Activated CD4-positive, CD25-positive, alpha-beta regulatory T cell treated with anti-CD3 and anti-CD28 coated beads, Interleukin-2, amount 50 U/mL, for 24 hours (primary cell): ENCODE measurements around the gene PRDM15.
A peak's percentile ranks its signal among the peaks of the same experiment; 100 is the strongest.

Experiments
- ATAC-seq, 2 donors: fragments of 150-1000 bp; cut with Tn5 transposase; one replicate each; pipeline ENCODE4 v1.10.0; 2021; ENCODE audit warnings: mild to moderate bottlenecking in 1 of 2, moderate library complexity in 1 of 2

PRDM15 gene

GRCh38 chr21:41879190-41879998 is at the start of gene PRDM15:
Gene PRDM15 (minus strand): TSS chr21:41879344. CDS start chr21:41860363, 18,981 bp downstream.
- ATAC-seq: peak; percentile 75 to 78

- ATAC-seq: peak in 1 of 2 donors; percentile 26
These were observed 49.6 kb upstream of the PRDM15 start for GRCh38 chr21:41928621-41929220.

DNA sequence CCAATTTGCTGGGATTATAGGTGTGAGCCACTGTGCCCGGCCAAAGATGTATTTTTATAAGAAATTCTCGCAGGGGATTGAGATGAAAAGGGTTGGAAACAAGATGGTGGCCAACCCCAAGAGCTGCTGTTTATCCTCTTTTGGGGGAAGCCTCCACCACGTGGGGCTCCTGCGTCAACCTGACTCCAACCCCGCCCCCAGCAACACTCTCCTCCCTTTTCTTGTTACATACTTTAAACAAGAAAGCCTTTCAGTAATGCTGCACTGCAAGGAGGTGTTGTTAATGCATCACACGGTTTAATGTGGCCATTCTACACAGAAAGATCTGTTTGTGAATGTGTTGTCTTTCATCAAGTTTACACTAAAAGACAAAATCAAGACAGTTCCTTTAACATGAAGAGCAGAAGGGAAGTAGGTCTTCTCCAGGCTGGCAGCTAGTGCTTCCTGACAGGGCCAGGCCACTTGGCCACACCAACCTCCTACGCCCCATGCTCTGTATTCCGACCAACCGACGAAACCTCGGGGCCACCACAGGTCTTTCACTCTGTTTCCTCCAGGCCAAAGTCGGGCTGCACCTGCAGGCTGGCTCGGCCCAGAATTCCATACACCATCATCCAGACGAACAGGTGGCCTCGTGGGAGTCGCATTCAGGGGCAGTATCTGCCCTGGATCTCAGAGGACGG is 48.7 kb upstream of the PRDM15 start:
- no peak for ATAC-seq

- ATAC-seq: no peak
These were observed 47.6 kb upstream of the PRDM15 start for GRCh38 chr21:41926807-41927171.

DNA sequence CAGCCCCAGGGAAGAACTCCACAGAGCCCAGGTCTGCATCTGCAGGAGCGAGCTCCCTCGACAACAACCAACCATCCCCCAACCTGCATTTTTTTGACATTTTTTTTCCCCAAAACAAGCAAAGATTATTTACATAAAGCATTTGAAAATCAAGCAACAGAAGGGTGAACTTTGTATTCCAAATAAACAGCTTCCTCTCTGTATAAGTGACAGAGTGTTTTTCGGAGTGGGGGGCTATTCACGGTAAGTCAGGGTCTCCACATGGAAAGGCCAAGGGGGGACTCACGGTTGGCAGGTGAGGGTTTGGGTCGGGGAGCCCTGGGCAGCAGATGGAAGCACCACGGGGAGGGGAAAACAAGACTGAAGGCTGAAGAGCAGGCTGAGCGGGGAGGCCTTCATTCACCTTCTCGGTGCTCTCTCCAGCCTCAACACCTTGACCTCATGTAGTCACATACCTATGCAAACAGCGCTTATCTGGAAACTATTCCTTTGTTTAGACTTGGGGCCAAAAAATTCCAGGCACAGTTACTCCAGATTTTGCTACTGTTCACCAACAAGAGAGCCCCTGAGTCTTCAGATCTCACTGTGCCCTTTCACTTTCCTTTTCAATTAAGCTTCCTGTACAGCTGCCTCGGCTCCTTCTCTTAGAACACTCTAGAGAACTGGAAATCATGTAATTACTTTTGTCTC is 47.1 kb upstream of the PRDM15 start:
- ATAC-seq: peak; percentile 61 to 75

DNA sequence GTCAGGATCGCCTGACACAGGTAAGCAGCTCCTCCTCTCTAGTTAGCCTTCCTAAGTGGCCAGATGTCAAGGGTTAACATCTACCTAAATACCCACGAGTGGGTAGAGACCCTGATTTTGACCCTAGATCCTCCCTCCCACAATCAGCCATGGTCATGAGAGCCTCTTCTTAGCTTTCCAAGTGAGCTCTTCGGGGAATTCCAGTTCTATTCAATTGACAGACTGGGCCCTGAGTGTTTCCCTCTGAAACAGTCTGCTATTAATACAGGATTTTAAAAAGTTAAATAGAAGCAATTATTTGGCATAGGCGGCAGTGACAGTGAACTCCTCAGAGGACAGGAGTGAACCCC is 46.6 kb upstream of the PRDM15 start:
- ATAC-seq: no peak

DNA sequence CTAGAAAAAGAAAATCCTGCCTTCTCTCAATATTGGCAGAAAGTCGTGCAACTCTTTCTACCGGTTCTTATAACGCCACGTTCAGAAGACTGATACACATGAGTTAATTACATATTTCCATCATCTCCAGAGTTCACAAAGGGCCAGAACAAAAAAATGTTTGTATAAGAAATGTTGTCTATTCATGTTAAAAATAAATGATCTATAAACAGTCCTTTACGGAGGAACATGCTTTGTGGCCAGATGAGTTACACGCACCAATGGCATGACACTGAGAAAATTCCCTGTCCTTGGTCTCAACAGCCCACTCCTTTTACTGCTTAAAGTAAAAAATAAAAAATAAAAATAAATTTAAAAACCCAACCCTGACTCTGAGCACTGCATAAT is 45.2 kb upstream of the PRDM15 start:
- ATAC-seq: no peak

- peak; percentile 25 to 60 for ATAC-seq
These were observed 44.7 kb upstream of the PRDM15 start for GRCh38 chr21:41923631-41924367.

- no peak for ATAC-seq
These were observed 44.0 kb upstream of the PRDM15 start for GRCh38 chr21:41923186-41923585.

- ATAC-seq: no peak
These were observed 41.9 kb upstream of the PRDM15 start for GRCh38 chr21:41921021-41921420.

- no peak for ATAC-seq
These were observed 41.3 kb upstream of the PRDM15 start for GRCh38 chr21:41920476-41920875.

GRCh38 chr21:41919666-41920398 is 40.7 kb upstream of the PRDM15 start:
- no peak for ATAC-seq

DNA sequence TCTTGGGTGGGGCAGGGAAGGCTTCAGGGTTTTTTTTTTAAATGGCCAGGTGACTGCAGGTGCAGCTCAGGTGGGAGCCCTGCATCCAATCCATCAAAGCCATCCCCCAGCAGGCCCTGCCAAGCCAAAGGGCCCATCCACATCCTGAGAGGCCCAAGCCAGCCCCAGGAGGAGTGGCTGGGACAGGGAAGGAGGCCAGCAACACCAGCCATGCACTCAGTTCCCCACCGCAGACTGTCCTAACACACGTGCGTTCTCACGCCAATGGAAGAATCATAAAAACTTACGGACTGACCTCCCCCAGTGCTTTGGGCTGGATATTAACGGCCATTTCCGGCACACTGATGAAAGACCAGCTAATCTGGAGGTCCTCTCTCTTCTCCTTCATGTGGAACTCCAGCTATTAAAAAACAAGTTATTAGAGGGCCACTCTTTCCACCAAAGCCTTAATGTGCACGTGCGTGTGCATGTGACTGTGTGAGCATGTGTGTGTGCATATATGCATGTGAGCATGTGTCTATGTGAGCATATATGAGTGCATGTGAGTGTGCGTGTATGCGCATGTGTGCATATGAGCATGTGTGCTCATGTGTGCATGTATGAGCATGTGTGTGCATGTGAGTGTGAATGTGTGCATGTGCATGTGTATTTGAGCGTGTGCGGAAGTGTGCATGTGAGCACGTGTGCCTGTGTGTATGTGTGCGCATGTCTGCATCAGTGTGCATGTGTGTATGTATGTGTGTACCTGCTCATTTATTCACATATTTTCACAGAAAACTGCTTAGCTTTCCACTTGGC is 39.6 kb upstream of the PRDM15 start:
- no peak for ATAC-seq

DNA sequence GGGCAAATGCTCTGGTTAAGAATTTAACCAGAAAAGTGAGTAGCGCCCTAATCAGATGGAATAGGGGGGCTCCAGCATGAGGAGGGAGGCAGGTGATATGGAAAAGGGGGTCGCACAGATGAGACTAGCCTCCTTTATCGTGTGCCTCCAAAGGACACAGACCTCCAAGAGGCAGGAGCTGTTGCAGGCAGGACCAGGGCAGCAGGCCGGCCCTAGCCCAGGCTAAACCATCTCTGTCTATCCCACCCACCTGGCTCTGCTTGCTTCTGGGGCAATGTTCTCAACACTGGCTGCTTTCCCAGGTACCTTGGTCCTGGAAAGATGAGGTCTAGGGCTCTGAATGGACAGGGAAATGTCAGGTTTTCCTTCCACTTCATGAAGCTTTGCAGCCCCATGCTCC is 38.4 kb upstream of the PRDM15 start:
- no peak for ATAC-seq

DNA sequence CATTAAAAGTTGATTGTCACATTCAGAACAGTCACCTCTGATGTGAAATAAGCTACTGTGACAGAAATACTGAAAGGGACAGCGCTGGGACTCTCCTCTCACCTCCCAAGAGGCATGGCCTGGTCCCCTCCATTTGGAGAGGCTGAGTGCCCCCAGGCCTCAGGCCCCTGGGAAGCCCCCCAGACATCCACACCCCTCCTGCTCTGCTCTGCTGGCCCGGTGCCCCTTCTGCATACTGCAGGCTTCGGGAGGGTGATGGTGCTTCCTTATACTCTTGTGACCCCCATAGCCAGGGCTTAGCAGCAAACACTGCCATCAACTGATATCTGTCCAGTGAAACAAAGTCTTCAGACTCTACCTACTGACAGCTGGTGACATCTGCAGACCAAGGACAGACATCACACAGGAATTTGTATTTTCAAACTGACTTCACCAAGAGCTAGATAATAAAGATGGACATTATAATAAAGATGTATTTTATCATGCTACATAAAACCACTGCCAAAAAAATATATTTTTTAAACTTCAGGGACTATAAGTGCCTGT is 37.8 kb upstream of the PRDM15 start:
- no peak for ATAC-seq

GRCh38 chr21:41914965-41915364 is 35.8 kb upstream of the PRDM15 start:
- no peak for ATAC-seq

DNA sequence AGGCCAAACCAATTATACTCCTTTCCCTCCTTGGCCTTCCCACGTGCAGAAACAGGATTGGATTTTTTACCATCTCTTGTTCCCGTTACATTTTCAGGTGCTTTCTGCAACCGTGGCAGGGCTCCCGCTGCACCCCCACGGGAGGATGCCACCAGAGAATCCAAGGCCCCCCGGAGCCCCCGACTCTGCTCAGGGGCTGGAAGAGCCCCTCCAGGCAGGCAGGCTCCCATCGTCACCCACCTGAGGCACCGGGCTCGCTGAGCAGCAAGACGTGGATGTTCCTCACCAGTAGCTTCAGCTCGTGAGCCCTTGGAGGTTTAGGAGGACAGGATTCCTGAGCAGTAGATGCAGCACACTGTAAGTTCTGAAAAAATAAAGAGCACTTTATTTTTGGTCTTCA is 35.2 kb upstream of the PRDM15 start:
- ATAC-seq: no peak

DNA sequence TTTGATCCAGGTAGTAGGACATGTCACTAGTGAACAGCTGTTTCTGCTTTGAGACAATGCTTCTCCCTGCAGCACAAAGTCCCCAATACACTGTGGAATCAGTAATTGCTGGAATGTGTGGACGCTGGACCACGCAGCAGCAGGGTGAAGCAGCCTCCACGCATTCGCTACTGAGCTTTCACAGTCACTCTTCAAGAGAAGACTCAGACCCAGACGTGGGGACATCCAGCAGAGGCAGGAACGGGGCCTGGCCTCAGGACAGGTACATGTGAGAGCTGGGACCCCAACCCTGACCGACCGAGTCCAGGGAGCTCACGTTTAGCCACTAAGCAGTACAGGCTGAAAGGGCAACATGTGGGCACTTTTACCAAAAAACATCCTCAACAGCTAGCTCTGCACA is 34.1 kb upstream of the PRDM15 start:
- ATAC-seq: no peak

DNA sequence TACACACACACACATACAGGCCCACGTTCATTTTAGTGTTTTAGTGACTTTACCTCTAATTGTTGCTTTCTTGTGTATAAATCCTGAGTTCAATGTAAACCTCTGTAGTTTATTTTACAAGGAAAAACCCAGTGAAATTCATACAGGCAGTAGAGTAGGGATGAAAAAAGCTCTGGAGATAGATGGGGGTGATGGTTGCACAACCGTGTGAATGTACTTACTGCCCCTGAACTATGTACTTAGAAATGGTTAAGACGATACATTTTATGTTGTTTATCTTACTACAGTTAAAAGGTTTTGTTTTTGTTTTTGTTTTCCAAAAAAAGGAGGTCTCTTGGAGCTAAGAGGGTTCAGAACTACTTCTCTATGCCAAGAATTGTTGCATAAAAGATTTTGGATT is 29.7 kb upstream of the PRDM15 start:
- no peak for ATAC-seq

DNA sequence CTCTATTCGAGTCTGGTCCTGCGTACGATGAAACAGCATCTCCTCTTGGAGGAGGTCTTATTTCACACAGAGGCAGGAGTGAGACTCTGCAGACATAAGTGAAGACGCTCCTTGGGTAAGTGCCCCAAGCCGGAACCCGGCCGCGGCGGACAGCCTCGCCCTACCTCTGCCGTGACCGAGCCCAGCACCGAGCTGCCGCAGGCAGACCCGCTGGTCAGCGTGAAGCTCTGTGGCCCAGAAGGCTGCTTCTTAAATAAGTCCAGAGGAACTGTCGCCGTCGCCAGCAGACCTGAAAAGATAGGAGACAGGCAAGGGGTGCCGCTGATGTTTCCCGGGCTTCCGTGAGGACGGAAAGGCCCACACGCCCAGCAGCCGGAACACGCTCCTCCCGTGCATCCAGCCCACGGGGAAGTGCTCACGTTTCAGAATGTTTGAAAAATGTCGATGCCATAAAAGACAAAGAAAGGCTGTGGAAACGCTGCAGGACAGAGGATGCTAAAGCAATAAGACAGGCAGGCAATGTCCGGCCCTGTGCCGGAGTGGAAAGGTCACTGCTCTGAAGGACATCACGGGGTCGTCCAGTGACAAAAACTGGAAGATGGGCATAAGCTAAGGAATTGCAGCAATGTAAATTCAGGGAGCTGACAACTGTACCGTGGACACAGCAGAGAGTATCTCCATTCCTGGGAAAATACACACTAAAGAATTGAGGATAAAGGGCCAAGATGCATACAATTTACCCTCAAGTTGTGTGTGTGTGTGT is 28.5 kb upstream of the PRDM15 start:
- no peak for ATAC-seq
